ENCODE measurements around the gene STAB2.

GRCh38 chr12:103751600-103751999 is 164.5 kb downstream of the STAB2 start:
- no peak for TF ChIP-seq CTCF (conservative IDR thresholded peaks at IDR 0.05; ENCODE audit: low read depth, low read length)
- TF ChIP-seq POLR2A (IDR thresholded peaks at IDR 0.05; ENCODE audit: low read depth, low read length): no peak
- TF ChIP-seq CEBPB (IDR thresholded peaks at IDR 0.05; ENCODE audit: low read depth, low read length): no peak
- TF ChIP-seq FOS (IDR thresholded peaks at IDR 0.05; ENCODE audit: low read depth, low read length): no peak
